ENCODE measurements around the gene TSFM.

GRCh38 chr12:57745485-57745881, 37.1 kb upstream of the TSFM start:
- TF ChIP-seq EZH2phosphoT487 (IDR thresholded peaks at IDR 0.05; ENCODE audit: borderline replicate concordance, low read length): no peak
- TF ChIP-seq, protein P1, sequence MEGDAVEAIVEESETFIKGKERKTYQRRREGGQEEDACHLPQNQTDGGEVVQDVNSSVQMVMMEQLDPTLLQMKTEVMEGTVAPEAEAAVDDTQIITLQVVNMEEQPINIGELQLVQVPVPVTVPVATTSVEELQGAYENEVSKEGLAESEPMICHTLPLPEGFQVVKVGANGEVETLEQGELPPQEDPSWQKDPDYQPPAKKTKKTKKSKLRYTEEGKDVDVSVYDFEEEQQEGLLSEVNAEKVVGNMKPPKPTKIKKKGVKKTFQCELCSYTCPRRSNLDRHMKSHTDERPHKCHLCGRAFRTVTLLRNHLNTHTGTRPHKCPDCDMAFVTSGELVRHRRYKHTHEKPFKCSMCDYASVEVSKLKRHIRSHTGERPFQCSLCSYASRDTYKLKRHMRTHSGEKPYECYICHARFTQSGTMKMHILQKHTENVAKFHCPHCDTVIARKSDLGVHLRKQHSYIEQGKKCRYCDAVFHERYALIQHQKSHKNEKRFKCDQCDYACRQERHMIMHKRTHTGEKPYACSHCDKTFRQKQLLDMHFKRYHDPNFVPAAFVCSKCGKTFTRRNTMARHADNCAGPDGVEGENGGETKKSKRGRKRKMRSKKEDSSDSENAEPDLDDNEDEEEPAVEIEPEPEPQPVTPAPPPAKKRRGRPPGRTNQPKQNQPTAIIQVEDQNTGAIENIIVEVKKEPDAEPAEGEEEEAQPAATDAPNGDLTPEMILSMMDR (IDR thresholded peaks at IDR 0.05; ENCODE audit: low read depth, low read length, poor library complexity, severe bottlenecking): no peak

All from DOHH2 (cell line).